Endodermal cell (in vitro differentiated cells): ENCODE measurements around the gene LYRM4. TPM values are rescaled to one million over a fixed set of nuclear protein-coding genes. Genes with fewer than 3 reads are reported as not detected.

Experiments used
- DNase-seq: peaks from one replicate; pipeline ENCODE4 v3.0.0-alpha.2; 2017
- H3K27ac ChIP-seq: 2 replicates; pipeline ENCODE4 v1.5.1; 2013; ENCODE audit warnings: mild to moderate bottlenecking, low read depth, low read length, moderate library complexity
- H3K27me3 ChIP-seq: 2 replicates; pipeline ENCODE4 v1.6.1; 2013; ENCODE audit warnings: mild to moderate bottlenecking, low read length, moderate library complexity; ENCODE audit not compliant: insufficient read depth, control insufficient read depth, poor library complexity, severe bottlenecking
- H3K36me3 ChIP-seq: 2 replicates; pipeline ENCODE4 v1.7.0; 2013; ENCODE audit warnings: mild to moderate bottlenecking, low read length, moderate library complexity; ENCODE audit not compliant: control insufficient read depth, insufficient read depth
- H3K4me1 ChIP-seq: one replicate; pipeline ENCODE4 v1.7.0; 2013; ENCODE audit warnings: low read length; ENCODE audit not compliant: control insufficient read depth, insufficient read depth
- H3K4me3 ChIP-seq: 2 replicates; pipeline ENCODE4 v1.5.1; 2013; ENCODE audit warnings: mild to moderate bottlenecking, low read length, moderate library complexity
- H3K9ac ChIP-seq: 2 replicates; pipeline ENCODE4 v1.6.1; 2013; ENCODE audit warnings: mild to moderate bottlenecking, low read length, moderate library complexity; ENCODE audit not compliant: poor library complexity, severe bottlenecking; ENCODE audit errors: extremely low read depth
- H3K9me3 ChIP-seq: 2 replicates; pipeline ENCODE4 v1.6.1; 2013; ENCODE audit warnings: mild to moderate bottlenecking, low read length, moderate library complexity; ENCODE audit not compliant: control insufficient read depth
- H3K27ac Mint-ChIP-seq: 2 replicates; pipeline ENCODE4 v1.8.0; 2020; ENCODE audit warnings: mixed read lengths
- H3K27me3 Mint-ChIP-seq: 2 replicates; pipeline ENCODE4 v1.8.0; 2021; ENCODE audit warnings: mild to moderate bottlenecking, mixed read lengths; ENCODE audit not compliant: insufficient read depth
- H3K36me3 Mint-ChIP-seq: 2 replicates; pipeline ENCODE4 v1.8.0; 2020; ENCODE audit warnings: low read depth, mixed read lengths
- H3K4me1 Mint-ChIP-seq: 2 replicates; pipeline ENCODE4 v1.8.0; 2020; ENCODE audit warnings: mixed read lengths
- H3K4me3 Mint-ChIP-seq: 2 replicates; pipeline ENCODE4 v1.8.0; 2020; ENCODE audit warnings: mild to moderate bottlenecking, moderate library complexity, mixed read lengths
- H3K9me3 Mint-ChIP-seq: 2 replicates; pipeline ENCODE4 v1.8.0; 2020; ENCODE audit warnings: mild to moderate bottlenecking, mixed read lengths
- CTCF ChIP-seq: fragments of 200-600 bp; sonication (generic); conservative IDR thresholded peaks from 2 replicates; pipeline ENCODE4 v1.5.0; 2021; ENCODE audit warnings: antibody characterized with exemption, mild to moderate bottlenecking
- WGBS, 2 experiments: methylation state at CpG; one replicate each; pipeline versions ENCODE4 v1.1.5 to v1.1.7; 2013; ENCODE audit warnings: missing lambda C conversion rate in 2 of 2, mixed read lengths in 1 of 2; ENCODE audit not compliant: insufficient coverage in 1 of 2, insufficient read length in 1 of 2; 5-methylcytosine and 5-hydroxymethylcytosine counted together
- total RNA-seq, 2 donors: library from RNA; stranded (reverse); fragmentation: NEBNext Ultra II Directional in 1 of 2; extraction: Animal tissue kit (Norgen Biotek cat#: 25700) in 1 of 2; gene quantifications; 2 replicates in 1 of 2; 3 replicates in 1 of 2; pipeline ENCODE4 v1.2.1, GENCODE V29; 2021

The LYRM4 gene
- total RNA-seq, 2 donors from 2014 or later = 32.1 to 44.3 TPM

- Histone ChIP-seq H3K36me3 (no peaks in the 10 kb centered on the region), H3K27ac (no peak overlapping the region), H3K4me3 (no peak overlapping the region), H3K27me3 (no peaks in the 10 kb centered on the region), H3K9ac (no peak overlapping the region), H3K4me1 (no peaks in the 10 kb centered on the region), H3K9me3 (no peaks in the 10 kb centered on the region)
- Mint-ChIP-seq H3K27me3 (peaks cover 5% of the 10 kb centered on the region), H3K4me1 (peaks cover 1% of the 10 kb centered on the region), H3K36me3 (no peaks in the 10 kb centered on the region), H3K27ac (no peak overlapping the region), H3K4me3 (no peak overlapping the region), H3K9me3 (no peaks in the 10 kb centered on the region)
- 91 to 95% methylated on average over 6 to 7 of the region's 7 CpGs for WGBS, 2 experiments
- DNase-seq = no peak
- TF ChIP-seq CTCF = no peak
These were observed 159.9 kb downstream of the LYRM4 start for GRCh38 chr6:5100806-5101205.

- DNase-seq = no peak
- H3K9ac ChIP-seq = no peak overlapping the region
- H3K36me3 Mint-ChIP-seq = no peaks in the 10 kb centered on the region
- H3K4me1 Mint-ChIP-seq = no peaks in the 10 kb centered on the region
- no peak overlapping the region for H3K4me3 Mint-ChIP-seq
- H3K4me1 ChIP-seq = no peaks in the 10 kb centered on the region
- TF ChIP-seq CTCF = no peak
- no peak overlapping the region for H3K27ac Mint-ChIP-seq
- H3K36me3 ChIP-seq = no peaks in the 10 kb centered on the region
- H3K27me3 Mint-ChIP-seq = peaks cover 5% of the 10 kb centered on the region
- H3K4me3 ChIP-seq = no peak overlapping the region
- no peaks in the 10 kb centered on the region for H3K9me3 Mint-ChIP-seq
- WGBS, 2 experiments = 93 to 97% methylated on average over 1 to 3 of the region's 3 CpGs
- H3K9me3 ChIP-seq = no peaks in the 10 kb centered on the region
- no peaks in the 10 kb centered on the region for H3K27me3 ChIP-seq
- no peak overlapping the region for H3K27ac ChIP-seq
These were observed 161.2 kb downstream of the LYRM4 start for GRCh38 chr6:5099537-5099936.

GRCh38 chr6:5098501-5099270 lies 162.1 kb downstream of the LYRM4 start:
- Mint-ChIP-seq H3K36me3 (no peaks in the 10 kb centered on the region), H3K27ac (no peak overlapping the region), H3K9me3 (no peaks in the 10 kb centered on the region), H3K27me3 (peaks cover 5% of the 10 kb centered on the region), H3K4me1 (no peaks in the 10 kb centered on the region), H3K4me3 (no peak overlapping the region)
- DNase-seq = no peak
- H3K27me3 ChIP-seq = no peaks in the 10 kb centered on the region
- no peaks in the 10 kb centered on the region for H3K36me3 ChIP-seq
- H3K27ac ChIP-seq = no peak overlapping the region
- no peak for TF ChIP-seq CTCF
- 93 to 97% methylated on average over 7 to 14 of the region's 14 CpGs for WGBS, 2 experiments
- H3K9me3 ChIP-seq = no peaks in the 10 kb centered on the region
- H3K9ac ChIP-seq = no peak overlapping the region
- no peak overlapping the region for H3K4me3 ChIP-seq
- H3K4me1 ChIP-seq = no peaks in the 10 kb centered on the region
